Measurements from ENCODE around the gene TTLL3.
"Not testable (repeated sequence)": the region's sequence is repeated elsewhere in the genome, so short reads cannot be mapped to it uniquely, and the experiment has no call there.

GRCh38 chr3:9848860-9849259 lies 38.8 kb downstream of the TTLL3 start:
- TF ChIP-seq CTCF (optimal IDR thresholded peaks at IDR 0.05 in 1 of 3, IDR thresholded peaks at IDR 0.05 in 1 of 3, conservative IDR thresholded peaks at IDR 0.05 in 1 of 3; ENCODE audit: extremely low read depth in 1 of 3, insufficient read depth in 2 of 3, low read length in 3 of 3) = peak in 2 of 3 experiments; percentile 17 to 22
- TF ChIP-seq EZH2 (IDR thresholded peaks at IDR 0.05; ENCODE audit: low read length) = not testable (repeated sequence)
